Sigmoid colon (tissue), 7 donors: Measurements from ENCODE around the gene SHBG. TPM values are rescaled to one million over a fixed set of nuclear protein-coding genes. Genes with fewer than 3 reads are reported as not detected.
A peak's percentile ranks its signal among the peaks of the same experiment; 100 is the strongest.
"Not testable (repeated sequence)": the region's sequence is repeated elsewhere in the genome, so short reads cannot be mapped to it uniquely, and the experiment has no call there.

Experiments used
- DNase-seq: peaks from one replicate; pipeline ENCODE4 v3.0.0-alpha.2; 2019
- H3K27ac ChIP-seq, 4 donors: fragments of 200-600 bp; sonication (generic); one replicate each; pipeline ENCODE4 v1.5.1; 2016 to 2019; ENCODE audit warnings: mild to moderate bottlenecking in 1 of 4
- H3K27me3 ChIP-seq, 3 donors: fragments of 200-600 bp; sonication (generic); one replicate each; pipeline ENCODE4 v1.5.1; 2019; ENCODE audit warnings: mild to moderate bottlenecking in 1 of 3
- H3K36me3 ChIP-seq, 4 donors: fragments of 200-600 bp; sonication (generic); one replicate each; pipeline ENCODE4 v1.5.1; 2016 to 2019
- H3K4me1 ChIP-seq, 4 donors: fragments of 200-600 bp; sonication (generic); one replicate each; pipeline ENCODE4 v1.5.1; 2017 to 2019
- H3K4me3 ChIP-seq, 4 donors: fragments of 200-600 bp; sonication (generic); one replicate each; pipeline ENCODE4 v1.5.1; 2017 to 2019; ENCODE audit warnings: mild to moderate bottlenecking in 2 of 4, moderate library complexity in 1 of 4
- H3K9me3 ChIP-seq, 4 donors: fragments of 200-600 bp in 3 of 4; sonication (generic) in 3 of 4; one replicate each; pipeline versions ENCODE4 v1.5.1 to v1.6.1; 2013 to 2019
- EP300 ChIP-seq, 4 donors: sonication (generic); formaldehyde crosslinking; IDR thresholded peaks; one replicate each; pipeline ENCODE4 v1.6.1; 2017; ENCODE audit warnings: antibody characterized with exemption in 4 of 4
- POLR2A ChIP-seq, 2 donors: fragments of 450-650 bp; IDR thresholded peaks; one replicate each; pipeline ENCODE4 v1.6.1; 2016; ENCODE audit warnings: antibody characterized with exemption in 2 of 2, mild to moderate bottlenecking in 2 of 2, moderate library complexity in 2 of 2
- POLR2AphosphoS5 ChIP-seq, 4 donors: sonication (generic); formaldehyde crosslinking; IDR thresholded peaks; one replicate each; pipeline ENCODE4 v1.6.1; 2017; ENCODE audit warnings: antibody characterized with exemption in 4 of 4
- WGBS, 2 donors: extraction: QIAGEN DNeasy Blood & Tissue Kit; methylation state at CpG; one replicate each; pipeline ENCODE4 v1.1.7; 2013; 5-methylcytosine and 5-hydroxymethylcytosine counted together
- intact Hi-C: fragments of 100-400 bp; cut with DNase I; formaldehyde crosslinking; loops from one replicate; pipeline ENCODE4 v1.15.1; 2023
- polyA plus RNA-seq, 3 donors: library from polyadenylated mRNA; stranded (reverse); fragments of 200-250 nt; gene quantifications; one replicate each; pipeline ENCODE4 v1.2.3, GENCODE V29; 2013
- total RNA-seq, 4 donors: library from RNA; depleted of rRNA; stranded (reverse); fragments of >200 nt; gene quantifications; one replicate each; pipeline ENCODE4 v1.1.0, GENCODE V29; 2016
- TF ChIP-seq, protein P1 (sequence below), 4 experiments: fragments of 450-650 bp in 3 of 4; fragments of 200-600 bp in 1 of 4; IDR thresholded peaks; one replicate each; pipeline ENCODE4 v1.5.1; 2016 to 2019; ENCODE audit warnings: antibody characterized with exemption in 4 of 4, mild to moderate bottlenecking in 3 of 4, moderate library complexity in 2 of 4
- donor health status: healthy with polysubstance abuse.
- donor health status: Bipolar disorder and iron deficiency.
- donor health status: healthy.

SHBG gene
- total and polyA plus RNA-seq, 7 donors, result 0.34 to 1.2 TPM; not detected in 5

DNA sequence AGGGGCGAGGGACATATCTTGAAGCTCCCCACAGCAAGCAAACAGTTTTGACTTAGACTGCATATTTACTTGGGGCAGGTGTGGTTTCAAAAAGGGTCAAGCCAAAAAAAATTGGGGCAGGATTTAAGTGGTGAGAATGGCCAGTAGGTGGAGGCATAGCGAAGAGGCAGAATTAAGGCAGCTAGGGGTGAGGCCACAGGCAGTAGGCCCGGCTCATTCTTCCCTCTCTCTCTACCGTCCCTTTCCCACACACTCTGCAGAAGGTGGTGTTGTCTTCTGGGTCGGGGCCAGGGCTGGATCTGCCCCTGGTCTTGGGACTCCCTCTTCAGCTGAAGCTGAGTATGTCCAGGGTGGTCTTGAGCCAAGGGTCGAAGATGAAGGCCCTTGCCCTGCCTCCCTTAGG lies 2.6 kb downstream of the SHBG start:
- Histone ChIP-seq H3K4me1 (peaks cover 0 to 9% (median 6%) of the 10 kb centered on the region in 4 donors), H3K9me3 (no peaks in the 10 kb centered on the region), H3K27me3 (no peaks in the 10 kb centered on the region), H3K27ac (no peak overlapping the region), H3K4me3 (no peak overlapping the region), H3K36me3 (no peaks in the 10 kb centered on the region)
- DNase-seq, result no peak
- intact Hi-C loops, result no loop called here
- TF ChIP-seq POLR2A (IDR thresholded peaks at IDR 0.05), result no peak
- TF ChIP-seq, protein P1, sequence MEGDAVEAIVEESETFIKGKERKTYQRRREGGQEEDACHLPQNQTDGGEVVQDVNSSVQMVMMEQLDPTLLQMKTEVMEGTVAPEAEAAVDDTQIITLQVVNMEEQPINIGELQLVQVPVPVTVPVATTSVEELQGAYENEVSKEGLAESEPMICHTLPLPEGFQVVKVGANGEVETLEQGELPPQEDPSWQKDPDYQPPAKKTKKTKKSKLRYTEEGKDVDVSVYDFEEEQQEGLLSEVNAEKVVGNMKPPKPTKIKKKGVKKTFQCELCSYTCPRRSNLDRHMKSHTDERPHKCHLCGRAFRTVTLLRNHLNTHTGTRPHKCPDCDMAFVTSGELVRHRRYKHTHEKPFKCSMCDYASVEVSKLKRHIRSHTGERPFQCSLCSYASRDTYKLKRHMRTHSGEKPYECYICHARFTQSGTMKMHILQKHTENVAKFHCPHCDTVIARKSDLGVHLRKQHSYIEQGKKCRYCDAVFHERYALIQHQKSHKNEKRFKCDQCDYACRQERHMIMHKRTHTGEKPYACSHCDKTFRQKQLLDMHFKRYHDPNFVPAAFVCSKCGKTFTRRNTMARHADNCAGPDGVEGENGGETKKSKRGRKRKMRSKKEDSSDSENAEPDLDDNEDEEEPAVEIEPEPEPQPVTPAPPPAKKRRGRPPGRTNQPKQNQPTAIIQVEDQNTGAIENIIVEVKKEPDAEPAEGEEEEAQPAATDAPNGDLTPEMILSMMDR (IDR thresholded peaks at IDR 0.05), result peak in 3 of 4 experiments; percentile 30 to 40 (median 35)
- TF ChIP-seq EP300 (IDR thresholded peaks at IDR 0.05), result no peak
- 27 to 37% methylated on average over 6 of the region's 6 CpGs for WGBS, 2 donors

DNA sequence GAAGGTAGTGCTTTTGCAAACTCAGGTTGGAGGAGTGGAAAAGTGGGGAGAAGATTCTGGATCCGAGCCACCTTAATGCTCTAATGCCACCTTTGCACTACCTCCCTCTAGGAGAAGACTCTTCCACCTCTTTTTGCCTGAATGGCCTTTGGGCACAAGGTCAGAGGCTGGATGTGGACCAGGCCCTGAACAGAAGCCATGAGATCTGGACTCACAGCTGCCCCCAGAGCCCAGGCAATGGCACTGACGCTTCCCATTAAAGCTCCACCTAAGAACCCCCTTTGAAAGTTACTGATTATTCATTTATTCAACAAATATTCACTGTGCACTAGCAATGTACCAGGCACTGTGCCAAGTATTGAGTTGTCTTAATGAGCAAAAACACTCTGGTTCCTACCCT lies 3.2 kb downstream of the SHBG start:
- Histone ChIP-seq H3K27me3 (no peaks in the 10 kb centered on the region), H3K27ac (no peak overlapping the region), H3K4me1 (peaks cover 0 to 6% (median 4%) of the 10 kb centered on the region in 4 donors), H3K36me3 (no peaks in the 10 kb centered on the region), H3K9me3 (no peaks in the 10 kb centered on the region), H3K4me3 (no peak overlapping the region)
- 80 to 93% methylated on average over 2 of the region's 2 CpGs for WGBS, 2 donors
- intact Hi-C loops, result no loop called here
- no peak for TF ChIP-seq POLR2AphosphoS5 (IDR thresholded peaks at IDR 0.05)
- TF ChIP-seq, protein P1 (IDR thresholded peaks at IDR 0.05), result no peak
- TF ChIP-seq POLR2A (IDR thresholded peaks at IDR 0.05), result no peak
- TF ChIP-seq EP300 (IDR thresholded peaks at IDR 0.05), result no peak
- no peak for DNase-seq

DNA sequence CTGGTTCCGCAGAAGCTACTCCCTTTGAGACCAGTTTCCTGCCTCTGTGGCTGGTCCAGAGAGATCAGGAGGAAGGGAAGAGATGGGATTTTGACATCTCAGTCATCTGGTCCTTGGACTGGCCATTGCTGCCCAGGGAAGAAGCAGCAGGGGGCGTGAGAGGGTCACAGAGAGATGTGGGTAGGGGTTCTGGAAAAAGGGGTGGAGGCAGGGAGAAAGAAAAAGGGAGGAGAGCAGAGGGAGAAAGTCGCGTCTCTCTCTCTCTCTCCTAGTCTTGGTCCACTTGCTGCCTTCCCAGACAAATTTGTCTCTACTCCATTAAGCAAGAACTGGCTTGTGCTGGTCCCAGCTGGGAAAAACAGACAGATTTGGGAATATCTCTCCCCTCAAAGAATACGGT lies 4.4 kb downstream of the SHBG start:
- H3K4me3 ChIP-seq, result no peak overlapping the region
- H3K27ac ChIP-seq, result no peak overlapping the region
- H3K9me3 ChIP-seq, result no peaks in the 10 kb centered on the region
- H3K4me1 ChIP-seq, result no peaks in the 10 kb centered on the region
- DNase-seq, result no peak
- no peaks in the 10 kb centered on the region for H3K27me3 ChIP-seq
- intact Hi-C loops, result no loop called here
- 39 to 43% methylated on average over 5 of the region's 5 CpGs for WGBS, 2 donors
- TF ChIP-seq, protein P1 (IDR thresholded peaks at IDR 0.05), result peak in 3 of 4 experiments; percentile 27 to 41 (median 30)
- no peak for TF ChIP-seq POLR2AphosphoS5 (IDR thresholded peaks at IDR 0.05)
- no peaks in the 10 kb centered on the region for H3K36me3 ChIP-seq

DNA sequence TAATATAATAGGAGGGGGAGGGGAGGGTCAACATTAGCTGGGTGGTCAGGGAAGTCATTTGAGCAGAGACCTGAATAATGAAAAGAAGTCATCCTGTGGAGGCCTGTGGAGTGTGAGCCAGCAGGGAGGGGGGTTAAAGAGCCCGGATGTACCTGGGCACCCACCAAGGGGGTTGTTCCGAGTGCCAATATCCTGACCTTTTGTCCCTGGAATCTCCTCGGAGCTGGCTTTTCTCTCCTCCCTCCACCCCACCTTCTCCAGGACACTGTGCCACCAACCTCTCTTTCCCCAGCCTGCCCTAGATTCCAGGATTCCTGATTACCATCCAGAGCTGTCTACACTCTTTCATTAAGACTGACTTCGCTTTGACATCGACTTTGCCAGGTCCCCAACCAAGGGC lies 6.2 kb downstream of the SHBG start:
- Histone ChIP-seq H3K27ac (no peak overlapping the region), H3K36me3 (no peaks in the 10 kb centered on the region), H3K27me3 (no peaks in the 10 kb centered on the region), H3K4me3 (no peak overlapping the region), H3K9me3 (no peaks in the 10 kb centered on the region), H3K4me1 (no peaks in the 10 kb centered on the region)
- no peak for DNase-seq
- intact Hi-C loops, result no loop called here
- TF ChIP-seq, protein P1 (IDR thresholded peaks at IDR 0.05), result no peak
- TF ChIP-seq POLR2A (IDR thresholded peaks at IDR 0.05) (no peak), POLR2AphosphoS5 (IDR thresholded peaks at IDR 0.05) (no peak)
- WGBS, 2 donors, result 67 to 71% methylated on average over 5 of the region's 5 CpGs

DNA sequence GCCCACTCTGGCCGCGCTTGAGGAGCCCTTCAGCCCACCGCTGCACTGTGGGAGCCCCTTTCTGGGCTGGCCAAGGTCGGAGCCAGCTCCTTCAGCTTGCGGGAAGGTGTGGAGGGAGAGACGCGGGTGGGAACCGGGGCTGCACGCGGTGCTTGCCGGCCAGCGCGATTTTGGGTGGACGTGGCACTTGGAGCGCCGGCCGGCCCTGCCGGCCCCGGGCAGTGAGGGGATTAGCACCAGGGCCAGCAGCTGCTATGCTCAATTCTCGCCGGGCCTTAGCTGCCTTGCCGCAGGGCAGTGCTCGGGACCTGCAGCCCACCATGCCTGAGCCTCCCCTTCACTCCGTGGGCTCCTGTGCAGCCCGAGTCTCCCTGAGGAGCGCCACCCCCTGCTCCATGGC lies 10.8 kb downstream of the SHBG start:
- H3K27ac ChIP-seq, result no peak overlapping the region
- no peak for TF ChIP-seq POLR2A (IDR thresholded peaks at IDR 0.05)
- no peak for TF ChIP-seq POLR2AphosphoS5 (IDR thresholded peaks at IDR 0.05)
- TF ChIP-seq, protein P1 (IDR thresholded peaks at IDR 0.05), result no peak
- TF ChIP-seq EP300 (IDR thresholded peaks at IDR 0.05), result no peak
- 95% methylated on average over 26 of the region's 26 CpGs for WGBS, 2 donors
- H3K4me1 ChIP-seq, result no peaks in the 10 kb centered on the region
- no peaks in the 10 kb centered on the region for H3K9me3 ChIP-seq
- no peak for DNase-seq
- H3K4me3 ChIP-seq, result no peak overlapping the region
- H3K27me3 ChIP-seq, result peaks cover 0 to 10% (median 0%) of the 10 kb centered on the region in 3 donors
- no peaks in the 10 kb centered on the region for H3K36me3 ChIP-seq
- intact Hi-C loops, result no loop called here

DNA sequence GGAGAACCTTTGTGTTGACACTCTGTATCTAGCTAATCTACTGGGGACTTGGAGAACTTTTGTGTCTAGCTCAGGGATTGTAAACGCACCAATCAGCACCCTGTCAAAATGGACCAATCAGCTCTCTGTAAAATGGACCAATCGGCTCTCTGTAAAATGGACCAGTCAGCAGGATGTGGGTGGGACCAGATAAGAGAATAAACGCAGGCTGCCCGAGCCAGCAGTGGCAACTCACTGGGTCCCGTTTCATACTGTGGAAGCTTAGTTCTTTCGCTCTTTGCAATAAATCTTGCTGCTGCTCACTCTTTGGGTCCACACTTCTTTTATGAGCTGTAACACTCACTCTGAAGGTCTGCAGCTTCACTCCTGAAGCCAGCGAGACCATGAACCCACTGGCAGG lies 11.7 kb downstream of the SHBG start:
- H3K36me3 ChIP-seq, H3K4me3 ChIP-seq, H3K27ac ChIP-seq, H3K27me3 ChIP-seq, H3K4me1 ChIP-seq, intact Hi-C loops, DNase-seq, H3K9me3 ChIP-seq: not testable (repeated sequence)
- 56 to 60% methylated on average over 7 of the region's 7 CpGs for WGBS, 2 donors
